Astrocyte (in vitro differentiated cells and primary cell): ENCODE results near the gene TGFB1I1.

Experiments
- CTCF ChIP-seq: IDR thresholded peaks from 2 replicates; pipeline ENCODE4 v1.5.1; 2011; ENCODE audit warnings: low read depth, mild to moderate bottlenecking, inconsistent platforms, low read length, moderate library complexity; ENCODE audit not compliant: insufficient read depth
- EZH2 ChIP-seq: IDR thresholded peaks from 2 replicates; pipeline ENCODE4 v1.6.1; 2012; ENCODE audit warnings: mild to moderate bottlenecking, low read length, inconsistent platforms; ENCODE audit not compliant: insufficient read depth

- no peak for TF ChIP-seq CTCF
- TF ChIP-seq EZH2, result no peak
These were observed 5.6 kb downstream of the TGFB1I1 start for GRCh38 chr16:31477220-31478216.
